Inflammatory macrophage treated with lipopolysaccharide for 1 hour (primary cell): ENCODE results near the gene NPAS4.
"Not testable (repeated sequence)": the region's sequence is repeated elsewhere in the genome, so short reads cannot be mapped to it uniquely, and the experiment has no call there.

Source experiments
- DNase-seq, 2 donors: peaks; one replicate each; pipeline ENCODE4 v3.0.0-alpha.2; 2020 to 2022

Gene NPAS4

DNA sequence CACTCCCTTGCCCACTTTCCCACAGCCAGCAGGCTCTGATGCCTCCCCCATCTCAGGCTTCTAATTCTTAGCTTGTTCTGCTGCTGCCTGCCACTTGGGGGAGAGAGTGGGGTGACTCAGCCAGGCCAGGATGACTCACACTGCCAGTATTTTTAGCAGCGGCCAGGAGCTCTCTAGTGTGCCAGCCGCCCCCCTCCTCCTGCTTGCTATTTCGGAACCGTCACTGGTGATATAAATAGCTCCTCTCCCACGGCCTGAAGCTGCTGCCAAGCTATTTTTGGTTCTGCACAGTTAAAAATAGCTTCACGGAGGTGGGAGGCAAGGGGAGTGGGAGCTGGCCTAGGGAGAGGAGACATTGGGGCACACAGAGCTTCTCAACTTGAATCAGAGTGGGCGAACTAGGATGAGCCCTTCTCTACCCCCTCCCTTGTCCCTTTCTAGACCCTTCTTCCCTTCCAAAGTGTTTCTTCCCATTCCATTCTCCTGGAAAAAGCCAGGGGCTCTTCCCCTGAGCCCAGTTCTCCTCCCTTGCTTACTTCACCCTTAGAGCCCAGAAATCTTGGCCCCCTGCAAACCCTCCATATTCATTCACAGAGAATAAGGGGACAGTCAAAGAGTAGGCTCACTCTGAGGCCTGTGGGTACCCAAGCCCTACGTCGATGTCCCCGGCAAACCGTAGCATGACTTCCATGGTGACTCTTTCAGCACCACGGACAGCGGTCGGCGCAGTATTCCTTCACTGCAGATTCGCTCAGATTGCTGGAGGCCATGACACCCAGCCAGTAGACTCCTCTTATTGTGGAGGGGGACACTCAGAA is 2.5 kb upstream of the NPAS4 start:
- peak; percentile 75 to 88 for DNase-seq

DNA sequence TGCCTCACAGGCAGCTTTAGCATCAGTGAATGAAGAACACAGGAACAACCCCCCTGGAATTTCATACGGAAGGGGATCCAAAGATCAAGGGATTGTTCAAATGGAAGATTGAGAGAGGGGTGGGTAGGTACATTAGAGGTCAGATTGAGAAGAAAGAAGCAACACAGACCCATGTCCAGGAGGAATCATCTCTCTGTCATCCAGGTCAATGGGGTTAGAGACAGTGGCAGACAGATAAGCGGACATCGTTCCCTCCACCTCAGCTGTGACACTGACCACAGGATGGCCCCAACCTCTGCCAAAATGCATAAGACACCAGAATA is 1.9 kb upstream of the NPAS4 start:
- no peak for DNase-seq

DNA sequence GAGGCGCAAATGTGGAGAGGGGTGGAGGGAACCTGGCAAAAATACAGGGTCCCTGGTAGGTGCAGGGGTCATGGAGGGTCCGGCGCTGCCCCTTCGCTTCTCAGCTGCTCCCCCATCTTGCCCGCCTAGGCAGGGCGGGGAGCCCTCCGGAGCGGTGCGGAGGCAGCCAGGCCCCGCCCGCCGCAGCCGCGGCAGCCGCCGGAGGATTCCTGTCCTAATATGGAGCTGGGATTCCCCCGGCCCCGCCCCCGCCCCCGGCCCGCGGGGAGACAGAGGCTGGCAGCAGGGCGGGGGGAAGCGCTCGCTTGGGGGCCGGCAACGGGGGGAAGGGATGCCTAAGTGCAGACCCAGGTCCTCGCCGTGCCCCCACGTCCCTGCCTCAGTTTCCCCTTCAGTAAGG is 1.0 kb upstream of the NPAS4 start:
- DNase-seq, result no peak

DNA sequence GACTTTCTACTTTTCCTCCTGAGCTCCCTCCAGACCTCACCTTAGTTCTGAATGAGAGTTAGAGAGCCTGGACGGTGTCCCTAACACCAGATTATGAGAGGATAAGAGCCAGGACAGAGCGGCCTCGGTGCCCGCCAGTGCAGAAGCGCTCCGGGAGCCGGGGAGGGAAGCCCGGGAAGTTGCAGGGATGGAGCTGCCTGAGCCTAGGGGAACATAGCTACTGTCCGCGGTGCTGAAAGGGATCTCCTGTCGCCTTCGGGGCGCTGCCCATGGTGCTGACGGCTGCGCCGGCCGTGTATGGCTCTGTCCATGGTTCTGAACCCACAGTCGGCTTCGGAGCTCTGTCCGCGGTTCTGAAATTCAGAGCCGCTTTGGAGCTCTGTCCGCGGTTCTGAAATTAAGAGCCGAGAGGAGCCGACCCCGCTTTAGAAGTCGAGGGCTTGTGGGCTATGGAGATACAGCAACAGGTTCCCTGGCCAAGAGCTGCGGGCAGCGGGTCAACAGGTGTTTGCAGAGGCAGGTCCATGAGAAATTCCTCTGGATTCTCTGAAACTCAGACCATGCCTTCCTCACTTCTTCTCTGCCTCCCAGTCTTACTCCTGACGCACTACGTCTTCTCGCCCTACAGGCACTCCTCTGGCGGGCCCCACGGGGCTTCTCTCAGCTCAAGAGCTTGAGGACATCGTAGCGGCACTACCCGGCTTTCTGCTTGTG is 814 bp downstream of the NPAS4 start:
- peak; percentile 46 to 88 for DNase-seq

DNA sequence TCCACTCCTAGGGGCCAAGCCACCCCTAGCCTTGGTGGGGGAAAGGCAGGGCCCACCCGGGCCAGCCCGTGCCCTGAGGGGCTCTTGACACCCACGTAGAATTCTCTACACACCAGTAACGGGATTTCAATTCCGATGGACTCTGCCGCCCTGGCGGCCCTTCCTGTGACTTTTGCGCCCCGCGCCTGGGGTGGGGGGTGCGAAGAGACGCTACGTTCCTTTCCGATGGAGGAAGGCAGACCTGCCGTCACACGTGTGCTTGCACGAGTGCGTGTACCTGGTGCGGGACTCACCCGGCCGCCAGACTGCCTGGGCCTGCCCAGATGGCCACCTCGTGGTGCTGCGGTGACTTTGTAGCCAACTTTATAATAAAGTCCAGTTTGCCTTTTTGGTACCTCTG is 5.5 kb downstream of the NPAS4 start:
- no peak for DNase-seq

DNA sequence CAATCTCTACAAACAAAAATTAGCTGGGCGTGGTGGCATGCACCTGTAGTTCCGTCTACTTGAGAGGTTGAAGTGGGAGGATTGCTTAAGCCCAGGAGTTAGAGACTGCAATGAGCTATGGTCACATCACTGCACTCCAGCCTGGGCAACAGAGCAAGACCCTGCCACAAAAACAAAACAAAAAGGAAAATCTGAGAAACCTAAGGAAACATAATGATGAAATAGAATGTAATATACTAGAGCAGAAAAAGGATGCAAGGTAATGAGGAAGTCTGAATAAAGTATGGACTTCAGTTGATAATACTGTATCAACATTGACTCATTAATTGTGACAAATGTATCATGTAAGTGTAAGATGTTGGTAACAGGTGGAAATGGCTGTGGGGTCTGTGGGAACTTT is 8.1 kb downstream of the NPAS4 start:
- DNase-seq, result no peak

DNA sequence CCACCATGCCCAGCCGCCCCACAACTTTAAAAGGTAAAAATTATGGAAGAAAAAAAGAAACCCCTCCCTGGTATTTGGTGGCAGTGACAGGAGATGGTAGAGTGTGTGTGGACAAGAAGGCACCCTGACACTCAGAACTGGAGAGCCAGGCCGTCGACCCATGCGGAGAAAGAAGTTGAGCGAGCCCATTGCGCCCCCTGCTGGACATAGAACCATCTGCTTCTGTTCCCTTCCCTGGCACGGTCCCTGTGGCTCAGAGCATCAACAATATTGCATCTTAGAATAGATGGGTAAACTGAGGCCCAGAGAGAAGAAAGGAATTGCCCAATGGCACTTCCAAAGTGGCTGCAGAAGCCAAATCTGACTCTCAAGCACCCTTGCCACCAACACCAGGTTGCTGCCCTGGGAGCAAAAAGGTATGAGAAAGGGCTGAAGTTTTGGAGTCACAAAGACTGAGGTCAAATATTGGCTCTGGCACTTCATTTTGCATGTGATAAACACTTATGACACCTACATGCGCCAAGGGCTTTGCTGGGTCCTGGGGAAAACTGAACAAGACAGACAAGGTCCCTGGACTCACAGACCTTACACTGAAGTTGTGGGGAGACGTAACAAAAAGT is 9.3 kb downstream of the NPAS4 start:
- peak; percentile 53 to 94 for DNase-seq

DNA sequence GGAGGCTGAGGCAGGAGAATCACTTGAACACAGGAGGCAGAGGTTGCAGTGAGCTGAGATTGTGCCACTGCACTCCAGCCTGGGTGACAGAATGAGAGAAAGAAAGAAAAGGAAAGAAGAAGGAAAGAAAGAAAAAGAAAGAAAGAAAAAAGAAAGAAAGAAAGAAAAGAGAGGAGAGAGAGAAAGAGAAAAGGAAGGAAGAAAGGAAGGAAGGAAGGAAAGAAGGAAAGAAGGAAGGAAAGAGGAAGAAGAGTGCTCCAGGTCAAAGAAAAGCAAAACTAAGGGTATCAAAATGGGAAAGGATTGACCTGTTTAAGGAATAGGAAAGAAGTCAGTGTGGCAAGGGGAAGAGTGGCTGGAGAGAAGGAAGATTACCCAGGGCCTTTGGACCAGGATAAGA is 10.5 kb downstream of the NPAS4 start:
- not testable (repeated sequence) for DNase-seq

DNA sequence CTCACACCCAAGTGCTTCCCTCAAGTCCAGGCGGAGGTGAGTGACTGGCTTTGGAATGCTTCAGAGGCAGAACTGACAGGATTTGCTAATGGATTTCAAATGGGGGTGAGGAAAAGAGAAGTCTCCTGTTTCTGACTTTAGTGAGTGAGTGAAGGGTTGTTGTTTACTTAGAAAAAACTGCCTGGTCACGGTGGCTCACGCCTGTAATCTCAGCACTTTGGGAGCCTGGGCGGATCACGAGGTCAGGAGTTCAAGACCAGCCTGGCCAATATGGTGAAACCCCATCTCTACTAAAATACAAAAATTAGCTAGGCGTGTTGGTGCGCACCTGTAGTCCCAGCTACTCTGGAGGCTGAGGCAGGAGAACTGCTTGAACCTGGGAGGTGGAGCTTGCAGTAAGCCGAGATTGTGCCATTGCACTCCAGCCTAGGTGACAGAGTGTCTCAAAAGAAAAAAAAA is 11.1 kb downstream of the NPAS4 start:
- DNase-seq, result not testable (repeated sequence)

DNA sequence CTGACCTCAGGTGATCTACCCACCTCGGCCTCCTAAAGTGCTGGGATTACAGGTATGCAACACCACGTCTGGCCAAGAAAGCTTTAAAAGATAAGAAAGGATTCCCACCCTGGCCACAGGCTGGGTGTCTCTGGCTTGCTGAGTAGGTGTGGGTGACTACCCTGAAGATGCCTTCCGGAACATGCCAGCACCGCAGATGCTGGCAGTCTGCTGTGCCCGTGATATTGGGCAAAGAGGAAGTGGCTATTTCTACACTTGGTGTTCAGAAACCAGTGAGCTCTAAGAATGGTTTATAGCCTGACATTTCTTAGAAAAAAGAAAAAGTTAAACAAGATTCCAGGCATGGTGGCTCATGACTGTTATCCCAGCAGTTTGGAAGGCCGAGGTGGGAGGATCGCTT is 11.8 kb downstream of the NPAS4 start:
- peak; percentile 37 to 50 for DNase-seq

DNA sequence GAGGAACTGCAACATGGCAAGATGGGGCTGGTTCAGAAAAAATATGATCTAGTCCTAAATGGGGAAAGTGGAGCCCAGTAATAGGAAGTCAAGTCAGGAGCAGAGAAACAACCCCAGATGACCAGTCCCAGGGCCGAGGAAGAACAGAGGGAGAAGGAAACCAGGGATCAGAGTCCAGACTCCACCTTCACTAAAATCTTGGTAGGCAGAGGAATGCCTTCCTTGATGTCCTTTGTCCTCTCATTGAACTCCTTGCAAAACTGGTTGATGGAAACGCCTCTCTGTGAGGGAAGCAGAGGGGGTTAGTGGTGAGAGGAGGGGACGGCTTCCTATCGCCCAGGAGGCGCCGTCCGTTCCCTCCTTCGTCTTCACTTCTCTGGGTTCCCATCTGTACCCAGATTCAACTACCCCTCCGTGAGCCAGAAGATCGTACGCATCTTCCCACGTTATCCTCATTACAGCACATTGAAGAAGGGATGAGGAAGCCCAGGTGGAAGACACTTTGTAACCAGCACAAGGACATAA is 17.2 kb downstream of the NPAS4 start:
- no peak for DNase-seq

DNA sequence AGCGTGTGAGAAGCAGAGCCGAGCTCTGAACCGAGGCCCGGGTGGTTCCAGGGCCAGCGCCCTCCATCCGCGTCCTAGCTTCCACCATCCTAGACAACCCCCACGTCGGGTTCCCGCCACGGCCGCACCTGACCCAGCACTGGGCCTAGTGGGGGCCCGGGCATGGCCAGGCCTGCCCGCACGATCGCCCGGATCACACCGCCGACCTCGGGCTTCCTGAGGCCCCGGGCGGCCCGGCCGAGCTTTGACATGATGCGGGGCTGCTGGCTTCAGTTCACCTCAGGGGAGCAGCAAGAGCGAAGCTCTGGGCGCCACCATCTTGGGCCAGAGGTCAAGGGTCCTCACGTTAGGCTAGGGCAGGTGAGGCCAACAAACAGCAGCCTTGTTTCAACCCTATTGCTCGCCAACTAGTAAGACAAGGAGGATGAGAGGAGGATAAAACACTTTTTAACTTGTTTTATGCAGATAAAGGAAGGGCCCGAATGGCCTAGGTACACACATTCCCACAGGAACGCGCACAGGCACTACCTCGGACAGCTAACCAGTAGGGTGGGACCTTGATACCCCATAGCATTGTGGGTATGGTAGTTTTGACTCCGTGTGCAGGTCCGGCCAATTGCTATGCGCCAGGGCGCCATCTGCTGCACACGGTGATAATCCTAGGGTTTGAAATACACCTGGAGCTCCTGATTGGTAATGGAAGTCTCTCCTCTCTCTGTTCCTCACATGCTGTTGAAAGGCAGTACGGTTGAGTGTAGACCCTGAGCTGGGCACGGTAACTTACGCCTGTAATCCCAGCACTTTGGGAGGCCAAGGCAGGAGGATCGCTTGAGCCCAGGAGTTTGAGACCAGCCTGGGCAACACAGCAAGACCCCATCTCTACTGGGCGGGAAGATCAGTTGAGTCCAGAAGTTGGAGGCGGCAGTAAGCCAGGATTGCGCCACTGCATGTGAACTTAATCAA is 17.9 kb downstream of the NPAS4 start, which contains the start of gene MRPL11:
MRPL11 (minus strand) TSS at position 345 of the 963 bp plus-strand sequence; CDS start at position 251, 94 bp downstream.
- peak; percentile 83 to 95 for DNase-seq

DNA sequence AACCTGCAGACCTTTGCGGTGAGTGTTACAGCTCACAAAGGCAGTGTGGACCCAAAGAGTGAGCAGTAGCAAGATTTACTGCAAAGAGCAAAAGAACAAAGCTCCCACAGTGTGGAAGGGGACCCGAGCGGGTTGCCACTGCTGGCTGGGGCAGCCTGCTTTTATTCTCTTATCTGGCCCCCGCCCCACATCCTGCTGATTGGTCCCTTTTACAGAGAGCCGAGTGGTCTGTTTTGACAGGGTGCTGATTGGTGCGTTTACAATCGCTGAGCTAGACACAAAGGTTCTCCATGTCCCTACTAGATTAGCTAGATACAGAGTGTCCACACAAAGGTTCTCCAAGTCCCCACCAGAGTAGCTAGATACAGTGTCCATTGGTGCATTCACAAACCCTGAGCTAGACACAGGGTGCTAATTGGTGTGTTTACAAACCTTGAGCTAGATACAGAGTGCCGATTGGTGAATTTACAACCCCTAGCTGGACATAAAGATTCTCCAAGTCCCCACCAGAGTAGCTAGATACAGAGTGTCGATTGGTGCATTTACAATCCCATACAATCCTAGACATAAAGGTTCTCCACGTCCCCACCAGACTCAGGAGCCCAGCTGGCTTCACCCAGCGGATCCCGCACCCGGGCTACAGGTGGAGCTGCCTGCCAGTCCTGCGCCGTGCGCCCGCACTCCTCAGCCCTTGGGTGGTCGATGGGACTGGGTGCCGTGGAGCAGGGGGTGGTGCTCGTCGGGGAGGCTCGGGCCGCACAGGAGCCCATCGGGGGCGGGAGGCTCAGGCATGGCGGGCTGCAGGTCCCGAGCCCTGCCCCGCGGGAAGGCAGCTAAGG is 19.5 kb downstream of the NPAS4 start:
- not testable (repeated sequence) for DNase-seq

DNA sequence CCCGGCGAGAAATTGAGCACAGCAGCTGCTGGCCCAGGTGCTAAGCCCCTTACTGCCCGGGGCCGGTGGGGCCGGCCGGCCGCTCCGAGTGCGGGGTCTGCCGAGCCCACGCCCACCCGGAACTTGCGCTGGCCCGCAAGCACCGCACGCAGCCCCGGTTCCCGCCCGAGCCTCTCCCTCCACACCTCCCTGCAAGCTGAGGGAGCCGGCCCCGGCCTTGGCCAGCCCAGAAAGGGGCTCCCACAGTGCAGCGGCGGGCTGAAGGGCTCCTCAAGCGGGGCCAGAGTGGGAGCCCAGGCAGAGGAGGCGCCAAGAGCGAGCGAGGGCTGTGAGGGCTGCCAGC is 20.1 kb downstream of the NPAS4 start:
- not testable (repeated sequence) for DNase-seq

DNA sequence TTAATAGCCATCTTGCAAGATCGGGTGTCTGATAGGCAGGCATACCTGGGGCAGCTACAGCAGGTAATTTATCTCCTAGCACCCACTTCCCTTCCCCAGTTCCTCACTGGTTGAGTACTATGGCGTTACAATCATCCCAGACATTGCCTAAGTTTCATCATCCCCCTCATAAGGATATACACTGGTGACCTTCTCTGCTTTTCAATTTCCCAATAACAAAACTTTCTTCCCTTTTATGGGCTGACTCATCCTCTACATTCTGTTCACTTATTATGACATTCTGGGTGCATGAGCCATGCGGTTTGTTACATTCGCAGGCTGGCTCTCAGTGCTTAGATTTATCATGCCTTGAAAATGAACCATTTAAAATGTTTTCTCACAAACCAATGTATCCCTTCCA is 22.8 kb downstream of the NPAS4 start:
- peak; percentile 93 to 97 for DNase-seq

DNA sequence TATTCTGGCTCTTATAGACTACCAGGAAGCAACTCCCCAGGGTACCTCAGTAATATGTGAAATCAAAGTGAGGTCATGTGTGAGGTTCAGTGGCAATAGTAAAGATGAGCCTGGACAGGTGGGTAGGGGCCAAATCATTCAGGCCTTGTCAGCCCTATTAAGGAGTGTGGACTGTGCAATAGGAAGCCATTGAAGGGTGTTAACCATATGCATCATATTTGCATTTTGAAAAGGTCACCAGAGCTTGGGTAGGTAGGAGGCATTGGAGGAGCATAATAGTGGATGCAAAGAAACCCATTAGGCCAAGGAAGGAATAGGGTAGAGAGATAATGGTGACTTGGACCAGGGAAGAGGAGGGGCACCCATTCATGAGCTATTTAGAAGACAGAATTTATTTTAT is 26.2 kb downstream of the NPAS4 start:
- DNase-seq, result no peak

DNA sequence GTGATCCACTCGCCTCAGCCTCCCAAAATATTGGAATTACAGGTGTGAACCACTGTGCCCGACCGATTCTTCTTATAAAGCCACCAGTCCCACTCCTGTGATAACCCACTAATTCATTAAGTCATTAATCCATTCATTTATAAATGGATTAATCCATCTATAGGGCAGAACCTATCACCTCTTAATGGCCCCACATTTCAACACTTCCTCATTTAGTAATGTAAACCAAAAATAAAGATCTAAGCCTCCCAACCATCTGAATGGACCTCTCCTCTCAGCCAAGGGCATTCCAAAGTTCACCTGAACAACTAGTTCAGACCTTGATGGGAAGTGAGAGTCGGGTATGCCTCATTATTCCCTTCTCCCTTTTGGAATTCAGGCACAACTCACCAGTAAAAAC is 27.7 kb downstream of the NPAS4 start:
- no peak for DNase-seq

DNA sequence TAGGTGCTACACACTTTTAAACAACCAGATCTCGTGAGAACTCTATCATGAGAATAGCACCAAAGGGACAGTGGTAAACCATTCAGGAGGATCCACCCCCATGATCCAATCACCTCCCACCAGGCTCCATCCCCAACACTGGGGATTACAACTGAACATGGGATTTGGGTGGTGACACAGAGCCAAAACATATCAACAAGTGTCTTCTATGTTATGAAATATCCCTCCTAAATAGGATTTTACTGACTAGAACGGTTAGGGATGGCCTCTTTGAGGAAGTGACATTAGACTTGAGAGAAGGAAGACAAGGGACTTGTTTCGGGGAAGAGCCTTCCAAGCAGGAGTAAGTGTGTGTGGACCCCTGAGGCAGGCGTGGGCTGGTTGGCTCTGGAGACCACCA is 29.7 kb downstream of the NPAS4 start:
- peak; percentile 41 to 65 for DNase-seq

DNA sequence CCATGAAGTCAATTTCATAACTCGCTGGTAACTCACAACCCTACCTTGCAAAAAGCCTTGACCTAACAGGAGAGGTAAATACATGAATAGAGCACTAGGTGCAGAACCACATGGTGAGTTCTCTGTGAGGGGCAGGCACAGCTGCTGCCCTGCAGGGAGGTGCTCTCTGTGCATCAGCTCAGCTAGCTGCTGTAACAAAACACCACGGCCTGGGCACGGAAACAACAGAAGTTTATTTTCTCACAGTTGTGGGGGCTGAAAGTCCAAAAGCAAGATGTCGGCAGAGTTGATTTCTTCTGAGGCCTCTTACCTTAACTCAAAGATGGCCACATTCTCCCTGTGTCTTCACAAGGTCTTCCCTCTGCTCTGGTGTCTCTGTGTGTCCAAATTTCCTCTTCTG is 30.8 kb downstream of the NPAS4 start:
- no peak for DNase-seq

DNA sequence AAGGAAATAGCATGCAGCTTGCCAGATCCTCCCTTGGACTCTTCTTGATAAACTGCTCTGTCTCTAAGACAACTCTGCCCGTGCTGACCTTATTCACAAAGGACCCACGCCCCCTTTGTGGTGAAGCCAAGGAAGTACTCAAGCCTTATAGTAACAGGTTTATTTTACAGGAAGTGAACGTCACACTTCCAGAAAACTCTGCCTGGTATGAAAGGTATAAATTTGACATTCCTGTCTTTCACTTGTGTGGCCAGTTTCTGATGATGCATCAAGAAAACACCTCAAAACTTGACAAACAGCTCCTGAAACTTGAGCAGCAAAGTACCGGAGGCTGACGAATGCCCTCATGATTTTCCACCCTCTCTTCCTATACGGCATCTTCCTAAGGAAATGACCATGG is 33.4 kb downstream of the NPAS4 start:
- DNase-seq, result no peak

DNA sequence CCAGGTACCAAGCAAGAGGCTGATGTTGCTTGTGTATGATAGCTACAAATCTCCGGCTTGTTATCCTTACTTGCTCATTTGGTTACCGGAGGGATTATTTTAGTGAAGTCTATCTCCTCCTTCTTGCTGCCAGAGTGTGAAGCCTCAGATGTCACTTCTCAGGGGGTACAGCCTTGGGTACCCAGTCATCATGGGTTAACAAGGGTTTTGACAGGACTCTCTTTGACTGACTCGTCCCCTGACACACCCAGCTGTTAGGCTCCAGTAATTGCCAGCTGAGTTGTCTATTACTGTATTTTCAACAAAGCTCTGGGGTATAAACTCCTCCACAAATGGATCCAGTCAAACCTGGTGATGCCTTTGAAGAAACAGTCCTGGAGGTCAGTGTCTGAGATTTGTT is 34.0 kb downstream of the NPAS4 start:
- DNase-seq, result no peak

DNA sequence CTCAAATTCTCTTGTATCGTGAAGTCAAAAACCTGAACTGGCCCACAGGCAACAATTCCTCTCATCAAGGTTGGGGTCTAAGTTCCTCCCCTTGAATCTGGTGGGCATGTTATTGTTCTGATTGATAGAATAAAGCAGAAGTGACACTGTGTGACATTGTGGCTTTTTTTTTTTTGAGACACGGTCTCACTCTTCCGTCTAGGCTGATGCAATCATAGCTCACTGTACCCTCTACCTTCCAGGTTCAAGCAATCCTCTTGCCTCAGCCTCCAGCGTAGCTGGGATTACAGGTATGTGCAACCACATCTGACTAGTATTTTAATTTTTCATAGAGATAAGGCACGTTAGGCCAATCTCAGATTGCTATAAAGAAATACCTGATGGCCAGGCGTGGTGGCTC is 37.0 kb downstream of the NPAS4 start:
- DNase-seq, result no peak
